BLaER1 (cell line): ENCODE results near the gene CTDSPL.

Experiments
- H3K27ac ChIP-seq: shearing (Covaris generic); formaldehyde crosslinking; 2 replicates; pipeline ENCODE4 v1.8.1; 2022
- H3K27me3 ChIP-seq: shearing (Covaris generic); formaldehyde crosslinking; 2 replicates; pipeline ENCODE4 v1.8.1; 2022
- H3K36me3 ChIP-seq: shearing (Covaris generic); formaldehyde crosslinking; 2 replicates; pipeline ENCODE4 v1.8.1; 2022
- H3K4me1 ChIP-seq: shearing (Covaris generic); formaldehyde crosslinking; 2 replicates; pipeline ENCODE4 v1.8.1; 2022
- H3K4me2 ChIP-seq: shearing (Covaris generic); formaldehyde crosslinking; 2 replicates; pipeline ENCODE4 v1.8.1; 2022
- H3K4me3 ChIP-seq: shearing (Covaris generic); formaldehyde crosslinking; 2 replicates; pipeline ENCODE4 v1.8.1; 2022
- H3K9ac ChIP-seq: shearing (Covaris generic); formaldehyde crosslinking; 2 replicates; pipeline ENCODE4 v1.8.1; 2022
- H3K9me3 ChIP-seq: shearing (Covaris generic); formaldehyde crosslinking; 2 replicates; pipeline ENCODE4 v1.8.1; 2022
- H4K20me1 ChIP-seq: shearing (Covaris generic); formaldehyde crosslinking; 2 replicates; pipeline ENCODE4 v1.8.1; 2022
- Cebpa-rat ChIP-seq: shearing (Covaris generic); IDR thresholded peaks from 2 replicates; pipeline ENCODE4 v1.8.1; 2022

CTDSPL gene

DNA sequence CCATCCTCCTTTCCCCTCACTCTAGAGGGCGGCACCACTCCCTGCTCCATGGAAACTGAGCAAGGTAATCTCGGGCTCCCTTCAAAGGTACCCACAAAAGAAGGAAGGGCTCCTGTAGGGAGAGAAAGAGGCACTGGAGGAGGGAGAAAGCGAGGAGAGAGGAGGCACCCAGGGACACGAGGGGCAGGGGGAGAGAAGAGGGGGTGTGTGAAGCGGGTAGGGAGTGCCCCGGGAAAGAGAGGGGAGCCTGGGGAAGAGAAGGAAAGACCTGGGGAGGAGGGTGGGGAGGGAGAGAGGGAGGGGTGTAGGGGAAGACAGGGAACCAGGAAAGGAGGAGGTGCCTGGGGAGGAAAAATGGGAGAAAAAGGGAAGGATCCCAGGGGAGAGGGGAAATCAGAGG lies 129.4 kb downstream of the CTDSPL start:
- no peaks in the 10 kb centered on the region for H4K20me1 ChIP-seq
- no peak overlapping the region for H3K27ac ChIP-seq
- peaks cover 9% of the 10 kb centered on the region for H3K36me3 ChIP-seq
- TF ChIP-seq Cebpa-rat = no peak
- H3K4me1 ChIP-seq = peaks cover 42% of the 10 kb centered on the region
- H3K4me3 ChIP-seq = no peak overlapping the region
- H3K27me3 ChIP-seq = no peaks in the 10 kb centered on the region
- no peak overlapping the region for H3K9ac ChIP-seq
- no peak overlapping the region for H3K4me2 ChIP-seq
- no peaks in the 10 kb centered on the region for H3K9me3 ChIP-seq

DNA sequence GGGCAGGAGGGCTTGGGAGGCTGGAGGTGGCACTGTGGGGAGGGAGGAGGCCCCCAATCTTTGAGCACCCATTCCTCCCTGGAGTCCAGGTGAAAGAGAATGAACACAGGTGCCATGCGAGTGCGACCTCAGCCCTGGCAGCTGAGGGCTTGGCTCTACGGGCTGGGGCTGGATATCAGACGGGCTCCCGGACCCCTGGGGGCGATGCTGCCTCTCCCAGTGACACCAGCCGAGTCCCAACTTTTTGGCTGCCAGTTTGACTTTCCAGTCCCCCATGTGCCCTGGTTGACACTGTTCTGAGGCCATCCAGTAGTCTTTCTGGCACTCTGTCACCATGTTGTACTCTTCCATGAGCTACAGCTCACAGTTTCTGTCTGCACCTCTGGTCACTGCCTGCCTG lies 130.1 kb downstream of the CTDSPL start:
- no peak for TF ChIP-seq Cebpa-rat
- H3K4me1 ChIP-seq = peaks cover 41% of the 10 kb centered on the region
- H3K36me3 ChIP-seq = peaks cover 16% of the 10 kb centered on the region
- no peak overlapping the region for H3K4me2 ChIP-seq
- no peaks in the 10 kb centered on the region for H3K27me3 ChIP-seq
- no peak overlapping the region for H3K4me3 ChIP-seq
- H3K9me3 ChIP-seq = no peaks in the 10 kb centered on the region
- H3K27ac ChIP-seq = no peak overlapping the region
- H4K20me1 ChIP-seq = no peaks in the 10 kb centered on the region
- H3K9ac ChIP-seq = no peak overlapping the region

DNA sequence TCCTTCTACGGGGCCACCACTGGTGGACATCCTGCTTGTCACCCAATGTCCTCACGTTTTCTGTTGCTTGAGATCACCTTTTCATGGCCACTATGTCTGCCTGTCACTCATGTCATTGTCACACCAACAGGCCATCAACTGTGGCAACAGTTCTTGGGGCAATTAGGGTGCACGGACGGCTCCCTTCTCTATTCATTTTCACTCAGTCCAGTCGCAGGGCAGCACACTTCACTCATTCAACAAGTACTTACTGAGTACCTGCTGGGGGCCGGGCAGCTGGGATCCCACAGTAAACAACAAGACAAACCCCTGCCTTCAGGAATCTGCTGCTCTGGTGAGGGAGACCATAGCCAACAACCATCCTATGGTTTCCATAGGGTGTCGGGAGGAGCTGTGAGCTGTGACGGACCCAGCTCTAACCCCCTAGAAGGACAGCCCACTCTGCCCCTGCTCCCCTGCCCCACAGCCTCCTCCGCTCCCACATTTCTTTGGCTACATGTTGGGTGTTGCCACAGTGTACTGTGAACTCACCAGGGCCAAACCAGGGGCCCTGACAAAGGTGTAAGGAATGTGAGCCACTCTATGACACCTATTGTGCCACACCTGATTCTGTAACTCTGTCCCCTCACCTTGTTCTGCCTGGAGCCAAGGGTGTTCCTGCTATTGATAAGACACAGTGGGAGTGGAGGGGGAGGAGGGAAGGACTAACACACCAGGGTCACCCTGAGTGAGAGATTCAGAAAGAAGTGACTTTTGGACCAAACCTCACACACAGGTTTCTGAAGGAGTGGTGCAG lies 130.8 kb downstream of the CTDSPL start:
- Histone ChIP-seq H3K36me3 (peaks cover 20% of the 10 kb centered on the region), H3K27ac (no peak overlapping the region), H3K4me1 (peaks cover 45% of the 10 kb centered on the region), H3K9me3 (no peaks in the 10 kb centered on the region), H3K4me3 (no peak overlapping the region), H4K20me1 (no peaks in the 10 kb centered on the region), H3K4me2 (no peak overlapping the region), H3K9ac (no peak overlapping the region), H3K27me3 (no peaks in the 10 kb centered on the region)
- no peak for TF ChIP-seq Cebpa-rat

DNA sequence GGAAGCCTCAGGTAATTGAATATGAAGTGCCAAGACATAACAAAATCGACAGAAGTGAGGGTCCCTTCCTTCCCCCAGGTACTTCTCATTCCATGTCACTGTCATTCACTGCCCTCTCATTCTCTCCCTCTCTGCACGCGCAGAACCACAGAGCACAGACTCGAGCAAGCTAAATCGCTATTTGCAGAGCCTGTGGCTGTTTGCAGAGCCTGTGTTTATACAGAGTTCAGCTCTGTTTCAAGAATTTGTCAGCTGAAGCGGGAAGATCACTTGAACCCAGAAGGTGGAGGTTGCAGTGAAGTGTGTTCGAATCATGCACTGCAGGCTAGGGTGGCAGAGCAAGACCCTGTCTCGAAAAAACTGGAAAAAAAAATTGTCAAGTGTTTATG lies 131.4 kb downstream of the CTDSPL start:
- Histone ChIP-seq H3K9ac (no peak overlapping the region), H3K9me3 (no peaks in the 10 kb centered on the region), H3K4me2 (peak overlapping the region; percentile 88), H3K4me3 (no peak overlapping the region), H3K36me3 (peaks cover 26% of the 10 kb centered on the region), H3K27me3 (no peaks in the 10 kb centered on the region), H3K4me1 (peaks cover 48% of the 10 kb centered on the region), H3K27ac (no peak overlapping the region), H4K20me1 (no peaks in the 10 kb centered on the region)
- no peak for TF ChIP-seq Cebpa-rat

DNA sequence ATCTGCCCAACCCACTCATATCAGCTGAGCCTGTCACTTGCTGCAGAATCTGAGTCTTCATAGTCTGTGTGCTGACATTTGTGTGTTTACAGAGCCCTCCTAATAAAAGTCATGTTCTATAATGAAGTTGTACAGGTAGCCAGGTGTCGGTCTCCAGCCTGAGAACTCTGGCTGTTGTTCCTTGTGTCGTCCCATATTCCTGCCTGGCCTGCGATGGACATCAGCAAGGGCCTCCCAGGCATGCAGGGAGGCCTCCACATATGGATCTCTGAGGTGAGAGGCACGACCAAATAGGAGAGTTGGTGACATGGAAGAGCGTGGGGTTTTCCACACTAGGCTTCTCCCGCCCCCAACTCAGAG lies 131.8 kb downstream of the CTDSPL start:
- Histone ChIP-seq H3K36me3 (peaks cover 28% of the 10 kb centered on the region), H3K27ac (peak overlapping the region; percentile 86), H3K4me1 (peaks cover 48% of the 10 kb centered on the region), H3K27me3 (no peaks in the 10 kb centered on the region), H3K4me2 (peak overlapping the region; percentile 88), H3K4me3 (peak overlapping the region; percentile 77), H3K9me3 (no peaks in the 10 kb centered on the region), H4K20me1 (no peaks in the 10 kb centered on the region), H3K9ac (peak overlapping the region; percentile 85)
- no peak for TF ChIP-seq Cebpa-rat

DNA sequence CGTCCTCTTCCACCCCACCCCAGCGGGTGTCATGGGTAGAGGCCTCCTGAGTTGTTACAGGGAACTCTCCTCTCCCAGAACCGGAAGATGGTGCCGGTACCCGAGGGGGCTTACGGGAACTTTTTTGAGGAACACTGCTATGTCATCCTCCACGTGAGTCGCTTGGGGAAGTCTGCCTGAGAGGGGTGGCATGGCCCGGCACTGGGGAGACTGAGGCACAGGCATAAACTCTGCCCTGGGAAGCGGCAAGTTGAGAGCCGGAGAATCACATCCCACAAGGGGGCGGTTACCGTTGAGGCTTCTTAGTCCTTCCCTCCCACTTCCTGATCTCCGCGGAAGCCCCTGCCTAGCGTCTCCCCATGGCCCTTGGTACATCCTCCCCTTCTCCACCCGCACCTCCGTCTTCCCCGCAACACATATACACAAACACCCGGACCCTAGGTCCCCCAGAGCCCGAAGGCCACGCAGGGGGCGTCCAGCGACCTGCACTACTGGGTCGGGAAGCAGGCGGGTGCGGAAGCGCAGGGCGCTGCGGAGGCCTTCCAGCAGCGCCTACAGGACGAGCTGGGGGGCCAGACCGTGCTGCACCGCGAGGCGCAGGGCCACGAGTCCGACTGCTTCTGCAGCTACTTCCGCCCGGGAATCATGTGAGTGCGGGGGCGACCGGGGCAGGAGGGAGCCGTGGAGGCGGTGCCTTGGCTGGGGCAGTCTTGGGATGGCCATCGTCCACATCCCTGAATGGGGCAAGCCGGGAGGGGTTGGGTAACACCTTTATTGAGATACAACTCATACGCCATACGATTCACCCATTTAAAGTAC lies 132.3 kb downstream of the CTDSPL start:
- Histone ChIP-seq H3K27me3 (no peaks in the 10 kb centered on the region), H3K4me3 (peak overlapping the region; percentile 77), H3K9ac (peak overlapping the region; percentile 85), H3K9me3 (no peaks in the 10 kb centered on the region), H3K4me1 (peaks cover 48% of the 10 kb centered on the region), H4K20me1 (no peaks in the 10 kb centered on the region), H3K36me3 (peaks cover 28% of the 10 kb centered on the region), H3K4me2 (peak overlapping the region; percentile 88), H3K27ac (peak overlapping the region; percentile 86)
- TF ChIP-seq Cebpa-rat = no peak

DNA sequence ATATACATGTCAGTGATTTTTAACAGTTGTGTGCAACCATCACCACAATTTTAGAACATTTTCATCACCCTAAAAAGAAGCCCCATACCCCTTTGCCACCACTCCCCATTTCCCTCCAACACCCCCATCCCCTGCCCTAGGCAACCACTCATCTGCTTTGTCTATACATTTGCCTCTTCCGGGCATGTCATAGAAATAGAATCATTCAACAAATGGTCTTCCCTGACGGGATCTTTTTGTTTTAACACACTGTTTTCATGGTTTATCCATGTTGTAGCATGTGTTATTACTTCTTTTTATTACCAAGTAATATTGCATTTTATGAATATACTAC lies 132.9 kb downstream of the CTDSPL start:
- Histone ChIP-seq H3K4me2 (peak overlapping the region; percentile 88), H3K36me3 (peaks cover 31% of the 10 kb centered on the region), H4K20me1 (no peaks in the 10 kb centered on the region), H3K4me1 (peaks cover 52% of the 10 kb centered on the region), H3K9ac (peak overlapping the region; percentile 85), H3K27ac (peak overlapping the region; percentile 86), H3K9me3 (no peaks in the 10 kb centered on the region), H3K4me3 (peak overlapping the region; percentile 77), H3K27me3 (no peaks in the 10 kb centered on the region)
- TF ChIP-seq Cebpa-rat = no peak

DNA sequence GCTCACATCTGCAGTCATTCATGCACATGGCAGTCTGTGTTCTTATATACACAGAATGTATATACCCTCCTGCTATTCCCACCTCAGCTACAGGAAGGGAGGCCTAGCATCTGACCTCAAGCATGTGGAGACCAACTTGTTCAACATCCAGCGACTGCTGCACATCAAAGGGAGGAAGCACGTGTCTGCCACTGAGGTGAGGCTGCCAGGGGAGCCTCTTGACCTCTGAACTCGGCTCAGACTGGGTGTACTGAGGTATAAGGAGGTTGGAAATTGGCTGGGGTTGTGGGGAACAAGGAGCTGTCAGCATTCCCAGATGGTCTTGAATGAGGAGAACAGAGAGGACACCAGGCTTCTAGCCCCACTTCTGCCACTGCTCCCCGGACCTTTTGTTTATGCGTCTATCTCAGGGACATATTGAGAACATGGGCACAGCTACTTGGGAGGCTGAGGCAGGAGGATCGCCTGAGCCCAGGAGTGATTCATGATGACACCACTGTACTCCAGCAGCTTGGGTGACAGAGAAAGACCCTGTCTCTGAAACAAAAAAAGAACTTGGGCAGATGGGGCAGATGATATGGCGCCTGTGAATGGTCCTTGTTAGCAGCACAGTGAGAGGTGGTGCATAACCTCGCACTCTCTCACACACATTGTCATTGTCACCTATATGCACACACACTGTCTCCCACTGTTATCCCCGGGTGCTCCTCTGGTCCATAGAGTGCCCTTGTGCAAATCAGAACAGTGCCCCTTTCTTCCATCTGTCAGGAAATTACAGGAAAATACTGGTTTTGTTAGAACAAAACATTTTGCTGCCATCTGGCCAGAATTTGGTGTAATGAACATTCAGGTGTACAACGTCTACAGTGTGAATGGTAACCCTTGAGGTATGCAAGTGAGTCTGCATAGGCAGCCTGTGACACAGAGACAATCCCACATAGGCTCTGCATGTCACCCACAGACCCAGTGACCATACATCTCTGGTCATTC lies 134.3 kb downstream of the CTDSPL start:
- Histone ChIP-seq H3K4me2 (peak overlapping the region; percentile 88), H3K4me1 (peaks cover 52% of the 10 kb centered on the region)

DNA sequence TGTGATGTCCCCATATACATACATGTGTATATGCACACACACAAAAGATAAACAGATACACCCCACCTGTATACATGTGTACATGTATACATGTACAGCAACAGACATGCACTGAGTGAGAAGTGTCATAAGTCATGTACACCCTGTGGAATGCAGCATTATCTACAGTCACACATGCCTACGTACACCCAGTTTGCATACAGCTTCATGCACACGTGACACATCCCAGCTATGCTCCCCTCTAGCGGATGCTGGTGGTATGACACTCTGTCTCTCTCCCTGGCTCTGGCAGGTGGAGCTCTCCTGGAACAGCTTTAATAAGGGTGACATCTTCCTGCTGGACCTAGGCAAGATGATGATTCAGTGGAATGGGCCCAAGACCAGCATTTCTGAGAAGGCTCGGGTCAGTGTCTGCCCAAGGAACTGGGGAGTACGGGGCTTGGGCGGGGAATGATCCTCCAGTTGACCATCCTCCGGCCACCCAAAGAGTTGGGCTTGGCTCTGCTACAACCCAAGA lies 135.2 kb downstream of the CTDSPL start:
- Histone ChIP-seq H3K36me3 (peaks cover 54% of the 10 kb centered on the region), H3K27ac (no peak overlapping the region), H3K9ac (no peak overlapping the region), H3K4me3 (no peak overlapping the region), H4K20me1 (no peaks in the 10 kb centered on the region), H3K4me2 (peak overlapping the region; percentile 88; the same call in 1 of the 2 replicates), H3K27me3 (no peaks in the 10 kb centered on the region), H3K9me3 (no peaks in the 10 kb centered on the region), H3K4me1 (peaks cover 52% of the 10 kb centered on the region)
- TF ChIP-seq Cebpa-rat = no peak

More for the DNA sequence above, 134.3 kb downstream of the CTDSPL start:
- Histone ChIP-seq H3K9ac (no peak overlapping the region), H3K4me3 (0 out of 2 replicates have a peak overlapping the region, but pooled peaks have one; percentile 77), H3K27ac (no peak overlapping the region), H3K9me3 (no peaks in the 10 kb centered on the region), H3K36me3 (peaks cover 45% of the 10 kb centered on the region), H4K20me1 (no peaks in the 10 kb centered on the region), H3K27me3 (no peaks in the 10 kb centered on the region)
- TF ChIP-seq Cebpa-rat = no peak
